B cell (primary cell): ENCODE data around the gene ASMTL. TPM values are rescaled to one million over a fixed set of nuclear protein-coding genes. Genes with fewer than 3 reads are reported as not detected.

Source experiments
- ATAC-seq: fragments of 200-7000 bp; cut with Tn5 transposase; one replicate; pipeline ENCODE4 v1.10.0; 2021; ENCODE audit warnings: low read depth, mild to moderate bottlenecking, moderate number of reproducible peaks, moderate library complexity
- CTCF ChIA-PET: fragments of 350-600 bp; sonication (Branson Sonifier 250); formaldehyde crosslinking; loops from one replicate; lab custom pipeline; 2021; ENCODE audit warnings: antibody characterized with exemption, inconsistent platforms; lab: Charles Lee
- POLR2A ChIA-PET: fragments of 350-600 bp; sonication (Branson Sonifier 250); formaldehyde crosslinking; loops from one replicate; lab custom pipeline; 2021; ENCODE audit warnings: antibody characterized with exemption; lab: Charles Lee
- DNase-seq: peaks from one replicate; pipeline ENCODE4 v3.0.0; 2013
- H2AFZ ChIP-seq: 2 replicates; pipeline ENCODE4 v1.6.1; 2012; ENCODE audit warnings: mild to moderate bottlenecking, low read depth, low read length; ENCODE audit not compliant: insufficient read depth, poor library complexity, severe bottlenecking
- H3K27ac ChIP-seq, 2 donors: 1 replicate in 1 of 2; 2 replicates in 1 of 2; pipeline ENCODE4 v1.5.1; 2012 to 2013; ENCODE audit warnings: low read length in 2 of 2, mild to moderate bottlenecking in 2 of 2, moderate library complexity in 1 of 2
- H3K27me3 ChIP-seq, 4 experiments: fragments of 200-600 bp in 1 of 4; sonication (generic) in 1 of 4; replicated peaks in 1 of 4; 1 replicate in 2 of 4; 2 replicates in 2 of 4; pipeline versions ENCODE4 v1.6.1 to v1.7.0; 2013 to 2016; ENCODE audit warnings: low read length in 3 of 4, mild to moderate bottlenecking in 2 of 4, mixed read lengths in 1 of 4, moderate library complexity in 1 of 4; ENCODE audit not compliant: insufficient read depth in 4 of 4, control insufficient read depth in 3 of 4; ENCODE audit errors: control extremely low read depth in 1 of 4
- H3K36me3 ChIP-seq, 2 experiments: replicated peaks in 1 of 2; 1 replicate in 1 of 2; 2 replicates in 1 of 2; pipeline versions ENCODE4 v1.6.1 to v1.7.1; 2013; ENCODE audit warnings: low read length in 1 of 2; ENCODE audit not compliant: insufficient read depth in 2 of 2, control insufficient read depth in 1 of 2; ENCODE audit errors: control extremely low read depth in 1 of 2, extremely low read depth in 1 of 2
- H3K4me1 ChIP-seq, 2 donors: fragments of 200-600 bp in 1 of 2; sonication (generic) in 1 of 2; 1 replicate in 1 of 2; 2 replicates in 1 of 2; pipeline versions ENCODE4 v1.5.1 to v1.6.1; 2013 to 2017; ENCODE audit warnings: low read length in 2 of 2; ENCODE audit not compliant: control insufficient read depth in 2 of 2, insufficient read depth in 2 of 2
- H3K4me2 ChIP-seq: replicated peaks from 2 replicates; pipeline ENCODE3; 2012; ENCODE audit warnings: mild to moderate bottlenecking, low read depth, low read length; ENCODE audit not compliant: poor library complexity, severe bottlenecking
- H3K4me3 ChIP-seq, 5 experiments: fragments of 200-600 bp in 1 of 5; sonication (generic) in 1 of 5; 1 replicate in 3 of 5; 2 replicates in 2 of 5; pipeline versions ENCODE4 v1.5.1 to v1.7.0; 2011 to 2016; ENCODE audit warnings: low read length in 4 of 5, mild to moderate bottlenecking in 4 of 5, low read depth in 2 of 5, control low read depth in 1 of 5, moderate library complexity in 1 of 5; ENCODE audit not compliant: insufficient read depth in 1 of 5; ENCODE audit errors: control extremely low read depth in 1 of 5, extremely low read depth in 1 of 5
- H3K79me2 ChIP-seq: fragments of 200-600 bp; sonication (generic); one replicate; pipeline ENCODE4 v1.6.0; 2016; ENCODE audit warnings: low read length; ENCODE audit not compliant: control insufficient read depth, insufficient read depth
- H3K9ac ChIP-seq: fragments of 200-600 bp; sonication (generic); 2 replicates; pipeline ENCODE4 v1.6.1; 2017; ENCODE audit warnings: mild to moderate bottlenecking, low read length, moderate library complexity
- H3K9me3 ChIP-seq, 3 donors: one replicate each; pipeline versions ENCODE4 v1.6.1 to v1.7.1; 2013; ENCODE audit warnings: low read length in 2 of 3; ENCODE audit not compliant: control insufficient read depth in 2 of 3, insufficient read depth in 1 of 3; ENCODE audit errors: control extremely low read depth in 1 of 3
- H4K20me1 ChIP-seq: 2 replicates; pipeline ENCODE4 v1.6.0; 2012; ENCODE audit warnings: mild to moderate bottlenecking, low read length; ENCODE audit not compliant: insufficient read depth, control insufficient read depth, poor library complexity, severe bottlenecking
- H3K27ac Mint-ChIP-seq: one replicate; pipeline ENCODE4 v1.8.0; 2021; ENCODE audit warnings: mixed read lengths
- H3K27me3 Mint-ChIP-seq: one replicate; pipeline ENCODE4 v1.8.0; 2021; ENCODE audit warnings: mixed read lengths
- H3K4me1 Mint-ChIP-seq: one replicate; pipeline ENCODE4 v1.8.0; 2021; ENCODE audit warnings: mixed read lengths
- H3K4me3 Mint-ChIP-seq: one replicate; pipeline ENCODE4 v1.8.0; 2021; ENCODE audit warnings: mixed read lengths
- H3K9me3 Mint-ChIP-seq: one replicate; pipeline ENCODE4 v1.8.0; 2022; ENCODE audit warnings: mixed read lengths; ENCODE audit not compliant: insufficient read depth
- EZH2 ChIP-seq: IDR thresholded peaks from 2 replicates; pipeline ENCODE4 v1.6.1; 2012; ENCODE audit warnings: borderline replicate concordance, low read depth, mild to moderate bottlenecking, moderate library complexity, low read length; ENCODE audit not compliant: insufficient read depth, poor library complexity, severe bottlenecking
- WGBS: methylation state at CpG from one replicate; pipeline ENCODE4 v1.1.5; 2013; ENCODE audit warnings: missing lambda C conversion rate; ENCODE audit not compliant: insufficient coverage; 5-methylcytosine and 5-hydroxymethylcytosine counted together
- intact Hi-C: fragments of 100-400 bp; cut with micrococcal nuclease; formaldehyde crosslinking; loops from one replicate; pipeline ENCODE4 v1.10.0; 2022
- polyA plus RNA-seq: library from polyadenylated mRNA; depleted of rRNA; stranded (reverse); fragments of >200 nt; gene quantifications from 2 replicates; pipeline ENCODE4 v1.2.3, GENCODE V29; 2012
- total RNA-seq, 2 donors: library from RNA; stranded (reverse); fragments of 120-200 nt in 1 of 2; gene quantifications; 1 replicate in 1 of 2; 2 replicates in 1 of 2; pipeline versions ENCODE4 v1.2.3 to v1.2.4, GENCODE V29; 2013 to 2022
- TF ChIP-seq, protein P1 (sequence below): fragments of 200-600 bp; IDR thresholded peaks from one replicate; pipeline ENCODE4 v1.8.0; 2022; ENCODE audit warnings: antibody characterized with exemption, mild to moderate bottlenecking

ASMTL gene
- total and polyA plus RNA-seq, 2 donors (not counting 1 experiment from before 2014, with no cell fraction given) = 33.3 to 52.9 TPM

DNA sequence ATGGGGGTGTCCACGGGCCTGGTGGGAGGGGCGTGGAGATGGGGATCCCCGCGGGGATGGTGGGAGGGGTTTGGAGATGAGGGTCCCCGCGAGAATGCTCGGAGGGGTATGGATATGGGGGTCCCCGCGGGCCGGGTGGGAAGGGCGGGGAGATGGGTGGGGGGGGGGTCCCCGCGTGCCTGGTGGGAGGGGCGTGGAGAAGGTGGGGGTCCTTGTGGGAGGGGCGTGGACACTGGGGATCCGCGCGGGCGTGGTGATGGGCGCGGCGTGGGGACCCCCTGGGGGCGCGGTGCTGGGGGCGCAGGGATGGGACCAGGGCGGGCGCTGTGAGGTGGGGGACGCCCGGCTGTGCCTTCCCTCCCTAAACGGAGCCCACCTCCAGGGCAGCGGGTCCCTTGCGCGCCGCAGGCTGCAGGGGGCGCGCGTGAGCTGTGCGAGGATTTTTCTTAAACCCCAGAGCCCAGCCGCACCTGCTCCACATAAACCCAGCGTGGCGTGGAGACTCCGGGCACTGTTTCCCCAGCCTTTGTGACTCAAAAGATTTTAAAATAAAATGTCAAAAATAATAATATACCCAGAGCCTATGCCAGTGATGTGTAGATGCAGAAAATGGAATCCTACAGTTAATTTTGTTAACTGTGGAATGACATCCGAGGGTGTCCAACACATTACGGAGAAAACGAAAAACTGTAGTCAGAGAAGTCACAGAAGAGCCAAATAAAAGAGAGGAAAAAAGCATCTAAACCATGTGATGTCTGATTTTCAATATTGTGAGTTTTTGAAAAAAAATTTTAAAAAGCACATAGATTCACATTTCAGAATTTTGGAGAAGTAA, 1.5 kb upstream of the ASMTL start:
- 9% methylated on average over 29 of the region's 45 CpGs for WGBS
- DNase-seq (peak; percentile 93), ATAC-seq (peak; percentile 22)
- Histone ChIP-seq H3K4me3 (peak overlapping the region in 4 of 5 experiments; percentile 62 to 81 (median 74)), H3K27me3 (no peaks in the 10 kb centered on the region), H3K79me2 (peaks cover 68% of the 10 kb centered on the region), H3K9me3 (peaks cover 0 to 2% (median 0%) of the 10 kb centered on the region in 3 donors), H3K4me2 (peak overlapping the region; percentile 82), H3K9ac (peak overlapping the region; percentile 64), H3K36me3 (no peaks in the 10 kb centered on the region), H2AFZ (peak overlapping the region; percentile 43), H3K27ac (peak overlapping the region; percentile 91 to 96), H3K4me1 (peaks cover 20 to 56% of the 10 kb centered on the region in 2 donors), H4K20me1 (peaks cover 27% of the 10 kb centered on the region)
- CTCF ChIA-PET = no interaction called here
- peak overlapping the region; percentile 77 for H3K27ac Mint-ChIP-seq
- H3K4me1 Mint-ChIP-seq = peaks cover 30% of the 10 kb centered on the region
- H3K4me3 Mint-ChIP-seq = peak overlapping the region; percentile 80
- H3K9me3 Mint-ChIP-seq = no peaks in the 10 kb centered on the region
- H3K27me3 Mint-ChIP-seq = no peaks in the 10 kb centered on the region
- intact Hi-C loops = loop anchor here (1.0 to 2.0 kb wide), 12 partner anchors 13 to 1155 kb away; partner anchors contain the start of genes AKAP17A, P2RY8 and SLC25A6
- POLR2A ChIA-PET = no interaction called here
- no peak for TF ChIP-seq EZH2
- TF ChIP-seq, protein P1, sequence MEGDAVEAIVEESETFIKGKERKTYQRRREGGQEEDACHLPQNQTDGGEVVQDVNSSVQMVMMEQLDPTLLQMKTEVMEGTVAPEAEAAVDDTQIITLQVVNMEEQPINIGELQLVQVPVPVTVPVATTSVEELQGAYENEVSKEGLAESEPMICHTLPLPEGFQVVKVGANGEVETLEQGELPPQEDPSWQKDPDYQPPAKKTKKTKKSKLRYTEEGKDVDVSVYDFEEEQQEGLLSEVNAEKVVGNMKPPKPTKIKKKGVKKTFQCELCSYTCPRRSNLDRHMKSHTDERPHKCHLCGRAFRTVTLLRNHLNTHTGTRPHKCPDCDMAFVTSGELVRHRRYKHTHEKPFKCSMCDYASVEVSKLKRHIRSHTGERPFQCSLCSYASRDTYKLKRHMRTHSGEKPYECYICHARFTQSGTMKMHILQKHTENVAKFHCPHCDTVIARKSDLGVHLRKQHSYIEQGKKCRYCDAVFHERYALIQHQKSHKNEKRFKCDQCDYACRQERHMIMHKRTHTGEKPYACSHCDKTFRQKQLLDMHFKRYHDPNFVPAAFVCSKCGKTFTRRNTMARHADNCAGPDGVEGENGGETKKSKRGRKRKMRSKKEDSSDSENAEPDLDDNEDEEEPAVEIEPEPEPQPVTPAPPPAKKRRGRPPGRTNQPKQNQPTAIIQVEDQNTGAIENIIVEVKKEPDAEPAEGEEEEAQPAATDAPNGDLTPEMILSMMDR = peak; percentile 97

DNA sequence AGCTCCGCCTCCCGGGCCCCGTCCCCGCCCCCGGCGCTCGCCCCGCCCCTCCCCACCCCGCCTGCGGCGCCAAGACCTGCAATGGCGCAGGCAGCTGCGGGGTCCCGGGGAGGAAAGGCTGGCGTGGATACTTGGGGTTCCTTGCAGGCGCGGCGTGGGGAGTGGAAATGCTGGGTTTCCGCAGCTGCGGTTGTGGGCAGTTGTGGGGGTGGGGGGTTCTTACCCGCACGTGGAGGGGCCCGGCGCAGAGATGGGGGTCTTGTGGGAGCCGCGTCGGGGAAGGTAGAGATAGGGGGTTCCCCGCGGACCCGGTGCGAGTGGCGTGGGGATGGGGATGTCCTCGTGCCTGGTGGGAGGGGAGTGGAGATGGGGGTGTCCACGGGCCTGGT, 680 bp upstream of the ASMTL start:
- peak overlapping the region; percentile 96 for H3K27ac Mint-ChIP-seq
- no peaks in the 10 kb centered on the region for H3K27me3 Mint-ChIP-seq
- intact Hi-C loops = loop anchor here (1.0 to 2.0 kb wide), 6 partner anchors 28 to 1156 kb away; partner anchors contain the start of genes AKAP17A and SLC25A6
- peaks cover 20 to 56% of the 10 kb centered on the region in 2 donors for H3K4me1 ChIP-seq
- no peaks in the 10 kb centered on the region for H3K9me3 Mint-ChIP-seq
- POLR2A ChIA-PET = no interaction called here
- H3K36me3 ChIP-seq = no peaks in the 10 kb centered on the region
- peaks cover 35% of the 10 kb centered on the region for H3K4me1 Mint-ChIP-seq
- peak; percentile 92 for DNase-seq
- ATAC-seq = peak; percentile 22
- peaks cover 27% of the 10 kb centered on the region for H4K20me1 ChIP-seq
- H2AFZ ChIP-seq = peak overlapping the region; percentile 76
- H3K4me3 ChIP-seq = peak overlapping the region in 4 of 5 experiments; percentile 62 to 81 (median 74)
- H3K79me2 ChIP-seq = peaks cover 76% of the 10 kb centered on the region
- TF ChIP-seq EZH2 = no peak
- TF ChIP-seq, protein P1 = no peak
- CTCF ChIA-PET = no interaction called here
- peaks cover 0 to 8% (median 0%) of the 10 kb centered on the region in 3 donors for H3K9me3 ChIP-seq
- WGBS = under 1% methylated on average over 23 of the region's 34 CpGs
- H3K27ac ChIP-seq = peak overlapping the region; percentile 91 to 96
- peak overlapping the region; percentile 82 for H3K4me2 ChIP-seq
- H3K4me3 Mint-ChIP-seq = peak overlapping the region; percentile 93
- H3K27me3 ChIP-seq = no peaks in the 10 kb centered on the region
- H3K9ac ChIP-seq = peak overlapping the region; percentile 68
